ENCODE data around the gene THAP7.

GRCh38 chr22:20994902-20995241 is 7.0 kb downstream of the THAP7 start:
- TF ChIP-seq CTCF (IDR thresholded peaks at IDR 0.05) (no peak), SIN3A (IDR thresholded peaks at IDR 0.05; ENCODE audit: borderline replicate concordance, insufficient read depth, low read depth, low read length) (no peak)

Measured in Panc1 (cell line).